Coronary artery (tissue), 2 donors: ENCODE data around the gene RNF10.

Experiments
- DNase-seq: peaks from one replicate; pipeline ENCODE4 v3.0.0-alpha.2; 2017; ENCODE audit warnings: low spot score
- H3K27ac ChIP-seq, 2 donors: fragments of 200-600 bp; sonication (generic); one replicate each; pipeline ENCODE4 v1.5.1; 2016 to 2019
- H3K4me3 ChIP-seq: fragments of 200-600 bp; sonication (generic); 2 replicates; pipeline ENCODE4 v1.5.1; 2016; ENCODE audit warnings: mild to moderate bottlenecking, moderate library complexity
- TF ChIP-seq, protein P1 (sequence below): fragments of 200-600 bp; sonication (generic); IDR thresholded peaks from one replicate; pipeline ENCODE4 v1.5.1; 2019; ENCODE audit warnings: antibody characterized with exemption

The RNF10 gene

DNA sequence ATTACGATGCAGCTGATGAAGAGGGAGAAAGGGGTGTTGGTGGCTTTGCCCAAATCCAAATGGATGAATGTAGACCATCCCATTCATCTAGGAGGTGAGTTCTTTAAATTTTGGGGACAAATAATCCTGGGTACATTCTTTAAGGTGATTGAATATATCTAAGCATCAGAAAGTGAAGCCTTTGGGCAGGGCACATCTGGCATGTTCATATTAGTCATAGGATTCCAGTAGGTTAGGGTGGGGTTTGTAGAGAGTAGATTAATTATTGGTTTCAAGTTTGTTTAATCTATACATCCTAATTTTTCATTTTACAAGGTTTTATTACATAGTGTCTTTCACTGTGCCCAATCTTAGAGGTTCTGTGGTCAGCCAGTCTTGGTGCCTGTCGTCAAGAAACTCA is 23.4 kb downstream of the RNF10 start:
- DNase-seq: no peak
- no peak overlapping the region for H3K27ac ChIP-seq
- TF ChIP-seq, protein P1, sequence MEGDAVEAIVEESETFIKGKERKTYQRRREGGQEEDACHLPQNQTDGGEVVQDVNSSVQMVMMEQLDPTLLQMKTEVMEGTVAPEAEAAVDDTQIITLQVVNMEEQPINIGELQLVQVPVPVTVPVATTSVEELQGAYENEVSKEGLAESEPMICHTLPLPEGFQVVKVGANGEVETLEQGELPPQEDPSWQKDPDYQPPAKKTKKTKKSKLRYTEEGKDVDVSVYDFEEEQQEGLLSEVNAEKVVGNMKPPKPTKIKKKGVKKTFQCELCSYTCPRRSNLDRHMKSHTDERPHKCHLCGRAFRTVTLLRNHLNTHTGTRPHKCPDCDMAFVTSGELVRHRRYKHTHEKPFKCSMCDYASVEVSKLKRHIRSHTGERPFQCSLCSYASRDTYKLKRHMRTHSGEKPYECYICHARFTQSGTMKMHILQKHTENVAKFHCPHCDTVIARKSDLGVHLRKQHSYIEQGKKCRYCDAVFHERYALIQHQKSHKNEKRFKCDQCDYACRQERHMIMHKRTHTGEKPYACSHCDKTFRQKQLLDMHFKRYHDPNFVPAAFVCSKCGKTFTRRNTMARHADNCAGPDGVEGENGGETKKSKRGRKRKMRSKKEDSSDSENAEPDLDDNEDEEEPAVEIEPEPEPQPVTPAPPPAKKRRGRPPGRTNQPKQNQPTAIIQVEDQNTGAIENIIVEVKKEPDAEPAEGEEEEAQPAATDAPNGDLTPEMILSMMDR: no peak
- H3K4me3 ChIP-seq: no peak overlapping the region

DNA sequence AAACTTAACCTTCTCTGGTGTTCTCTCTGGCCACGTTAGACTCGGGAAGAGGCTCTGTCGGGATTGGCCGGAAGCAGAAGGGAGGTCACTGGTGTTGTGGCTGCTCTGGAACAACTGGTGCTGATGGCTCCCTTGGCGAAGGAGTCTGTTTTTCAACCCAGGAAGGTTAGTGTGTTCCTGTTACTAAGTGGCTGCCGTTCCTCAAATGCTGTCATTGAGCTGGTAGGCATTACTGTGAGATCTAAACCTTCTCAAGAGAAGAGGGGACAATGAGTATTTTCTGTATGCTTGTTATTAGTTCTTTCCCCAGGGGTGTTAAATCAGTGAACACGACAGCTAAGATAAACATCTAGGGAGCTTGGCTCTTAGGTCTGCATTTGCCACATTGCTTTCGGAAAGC is 28.8 kb downstream of the RNF10 start:
- TF ChIP-seq, protein P1: no peak
- Histone ChIP-seq H3K4me3 (no peak overlapping the region), H3K27ac (no peak overlapping the region)
- DNase-seq: no peak

DNA sequence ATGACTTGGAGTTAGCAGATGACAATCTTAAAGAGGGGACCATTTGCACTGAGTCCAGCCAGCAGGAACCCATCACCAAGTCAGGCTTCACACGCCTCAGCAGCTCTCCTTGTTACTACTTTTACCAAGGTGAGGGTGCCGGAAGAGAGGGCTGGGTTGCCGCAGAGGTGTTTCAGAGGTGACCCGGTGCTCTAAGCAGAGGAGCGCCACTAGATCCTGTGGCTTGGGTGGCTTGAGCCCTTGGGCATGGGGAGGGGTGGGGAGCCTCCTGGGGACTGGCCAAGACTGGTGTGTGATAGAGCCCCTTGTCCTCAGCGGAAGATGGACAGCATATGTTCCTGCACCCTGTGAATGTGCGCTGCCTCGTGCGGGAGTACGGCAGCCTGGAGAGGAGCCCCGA is 29.3 kb downstream of the RNF10 start:
- TF ChIP-seq, protein P1: no peak
- Histone ChIP-seq H3K27ac (no peak overlapping the region), H3K4me3 (no peak overlapping the region)
- no peak for DNase-seq

DNA sequence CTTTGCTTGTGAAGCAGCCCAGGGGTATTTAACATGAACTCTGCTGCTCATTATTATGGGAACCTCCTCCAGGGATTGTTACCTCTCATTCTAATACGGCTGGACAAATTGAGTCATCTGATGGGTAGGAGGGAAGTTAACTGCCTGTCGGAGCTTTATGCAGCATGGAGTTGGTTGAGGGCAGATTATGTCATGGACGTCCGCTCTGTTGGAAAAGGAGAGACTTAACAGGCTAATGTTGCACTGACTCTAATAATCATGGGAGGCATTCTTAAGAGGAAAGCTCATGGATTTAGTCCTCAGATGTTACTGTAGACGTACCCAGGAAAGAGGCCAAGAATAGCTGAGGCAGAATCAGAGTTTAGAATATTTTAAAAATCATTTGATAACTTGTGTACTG is 37.1 kb downstream of the RNF10 start:
- TF ChIP-seq, protein P1: no peak
- Histone ChIP-seq H3K27ac (peak overlapping the region; percentile 50 to 74), H3K4me3 (no peak overlapping the region)
- no peak for DNase-seq

DNA sequence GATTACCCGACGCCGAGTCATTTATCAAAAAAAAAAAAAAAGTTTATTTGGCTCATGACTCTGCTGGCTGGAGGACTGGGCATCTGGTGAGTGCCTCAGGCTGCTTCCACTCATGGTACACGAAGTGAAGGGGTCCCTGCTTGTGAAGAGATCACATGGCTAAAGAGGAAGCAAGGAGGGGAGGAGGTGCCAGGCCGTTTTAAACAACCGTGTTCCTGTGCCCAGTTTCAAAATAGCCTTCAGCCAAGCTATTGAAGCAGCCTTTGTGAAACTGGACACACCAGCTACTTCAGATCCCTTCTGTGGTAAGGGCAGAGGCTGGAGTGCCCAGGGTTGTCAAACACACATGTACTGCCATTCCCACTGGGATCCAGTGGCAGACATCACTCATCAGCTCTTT is 39.4 kb downstream of the RNF10 start:
- Histone ChIP-seq H3K4me3 (no peak overlapping the region), H3K27ac (peak overlapping the region in 1 of 2 donors; percentile 71)
- TF ChIP-seq, protein P1: no peak
- DNase-seq: no peak

DNA sequence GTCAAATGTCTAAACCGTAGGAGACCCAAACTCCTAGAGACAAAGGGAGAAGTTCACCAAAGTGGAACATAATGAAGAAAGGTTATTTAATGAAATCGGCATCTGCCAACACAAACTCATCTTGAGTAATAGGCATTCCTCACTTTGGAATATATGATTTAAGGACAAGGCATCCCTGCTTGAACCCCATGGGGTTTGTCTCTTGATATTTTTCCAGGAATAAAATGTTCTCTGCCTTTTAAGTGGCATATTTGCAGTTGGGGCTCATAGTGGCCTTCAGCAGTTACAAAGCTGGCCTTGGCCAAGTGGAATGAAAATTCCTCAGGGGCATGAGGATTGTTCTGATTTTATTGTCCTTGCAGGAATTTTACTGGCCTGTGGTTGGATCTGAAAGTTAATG is 40.0 kb downstream of the RNF10 start:
- peak overlapping the region in 1 of 2 donors; percentile 71 for H3K27ac ChIP-seq
- H3K4me3 ChIP-seq: no peak overlapping the region
- TF ChIP-seq, protein P1: no peak
- DNase-seq: no peak

DNA sequence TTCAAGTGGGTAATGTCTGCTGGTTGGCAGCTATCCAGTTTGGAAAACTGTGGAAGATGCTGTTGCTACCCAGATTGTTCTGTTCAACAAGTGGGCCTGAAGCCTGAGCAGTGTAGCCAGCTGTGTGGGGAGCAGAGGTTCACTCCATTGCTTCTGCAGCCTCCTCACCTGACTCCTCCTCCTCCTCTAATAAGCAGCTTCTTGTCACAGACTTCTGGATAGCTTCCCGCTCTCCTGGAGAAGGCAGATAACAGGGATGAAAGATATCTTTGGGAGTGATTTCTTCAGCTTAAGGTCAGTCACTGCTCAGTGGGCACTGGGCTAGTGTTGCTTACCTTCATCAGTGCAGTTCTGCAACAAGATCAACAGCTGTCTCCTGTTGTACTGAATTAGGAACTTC is 45.0 kb downstream of the RNF10 start:
- Histone ChIP-seq H3K27ac (no peak overlapping the region), H3K4me3 (no peak overlapping the region)
- TF ChIP-seq, protein P1: no peak
- no peak for DNase-seq
